Measurements from ENCODE around the gene KCNH4. TPM values are rescaled to one million over a fixed set of nuclear protein-coding genes. Genes with fewer than 3 reads are reported as not detected.

The KCNH4 gene
- total RNA-seq, 2 experiments from 2014 or later: not detected

- Histone ChIP-seq H3K9me3 (ENCODE audit: low read length) (no peaks in the 10 kb centered on the region), H3K4me1 (ENCODE audit: insufficient read depth, low read length, poor library complexity, severe bottlenecking) (no peaks in the 10 kb centered on the region), H3K79me2 (ENCODE audit: insufficient read depth, low read depth, low read length) (no peaks in the 10 kb centered on the region), H3K4me3 (ENCODE audit: low read depth, low read length, poor library complexity, severe bottlenecking) (no peak overlapping the region), H4K20me1 (ENCODE audit: insufficient read depth, low read length) (no peaks in the 10 kb centered on the region), H3K36me3 (ENCODE audit: insufficient read depth, low read length) (peaks cover 2% of the 10 kb centered on the region), H2AFZ (ENCODE audit: low read length) (no peak overlapping the region), H3K27ac (ENCODE audit: low read depth, low read length, poor library complexity, severe bottlenecking) (no peak overlapping the region), H3K9me2 (ENCODE audit: insufficient read depth, low read length) (no peaks in the 10 kb centered on the region), H3K4me2 (ENCODE audit: low read length) (no peak overlapping the region)
- intact Hi-C loops (cut with micrococcal nuclease; ENCODE audit: unreplicated experiment): loop anchor here (10.0 kb wide), 2 partner anchors 47 to 177 kb away; partner anchors contain the start of gene STAT5B
- no peak for DNase-seq (ENCODE audit: low spot score)
- ChIA-PET POLR2A (no interaction called here), CTCF (ENCODE audit: unreplicated experiment) (no interaction called here)
- BruUV-seq (replicated peaks): no TSS peak
- TF ChIP-seq CTCF (conservative IDR thresholded peaks at IDR 0.05; ENCODE audit: low read length) (no peak), EZH2phosphoT487 (IDR thresholded peaks at IDR 0.05; ENCODE audit: borderline replicate concordance, low read depth, low read length) (no peak)
These were observed 47.1 kb upstream of the KCNH4 start for GRCh38 chr17:42227849-42228700.

- Histone ChIP-seq H2AFZ (ENCODE audit: low read length) (no peak overlapping the region), H3K4me2 (ENCODE audit: low read length) (no peak overlapping the region), H3K4me3 (ENCODE audit: low read depth, low read length, poor library complexity, severe bottlenecking) (no peak overlapping the region), H3K9me2 (ENCODE audit: insufficient read depth, low read length) (no peaks in the 10 kb centered on the region), H4K20me1 (ENCODE audit: insufficient read depth, low read length) (no peaks in the 10 kb centered on the region), H3K4me1 (ENCODE audit: insufficient read depth, low read length, poor library complexity, severe bottlenecking) (no peaks in the 10 kb centered on the region), H3K79me2 (ENCODE audit: insufficient read depth, low read depth, low read length) (no peaks in the 10 kb centered on the region), H3K36me3 (ENCODE audit: insufficient read depth, low read length) (peaks cover 2% of the 10 kb centered on the region; the same call in 1 of the 2 replicates), H3K9me3 (ENCODE audit: low read length) (no peaks in the 10 kb centered on the region), H3K27ac (ENCODE audit: low read depth, low read length, poor library complexity, severe bottlenecking) (no peak overlapping the region)
- POLR2A ChIA-PET: interaction anchor here (0.5 kb wide), 1 partner anchor 22 kb away, joined by 3 read pairs; no protein-coding TSS in a partner anchor
- DNase-seq (ENCODE audit: low spot score): no peak
- TF ChIP-seq CTCF (conservative IDR thresholded peaks at IDR 0.05; ENCODE audit: low read length) (no peak), EZH2phosphoT487 (IDR thresholded peaks at IDR 0.05; ENCODE audit: borderline replicate concordance, low read depth, low read length) (no peak)
- no TSS peak for BruUV-seq (replicated peaks)
- intact Hi-C loops (cut with micrococcal nuclease; ENCODE audit: unreplicated experiment): loop anchor here (10.0 kb wide), 2 partner anchors 49 to 179 kb away; partner anchors contain the start of gene STAT5B
- CTCF ChIA-PET (ENCODE audit: unreplicated experiment): no interaction called here
These were observed 44.7 kb upstream of the KCNH4 start for GRCh38 chr17:42225646-42226045.

GRCh38 chr17:42224651-42225050, 43.7 kb upstream of the KCNH4 start:
- H3K4me3 ChIP-seq (ENCODE audit: low read depth, low read length, poor library complexity, severe bottlenecking): no peak overlapping the region
- H3K36me3 ChIP-seq (ENCODE audit: insufficient read depth, low read length): peaks cover 2% of the 10 kb centered on the region; the same call in 1 of the 2 replicates
- CTCF ChIA-PET (ENCODE audit: unreplicated experiment): no interaction called here
- H3K4me1 ChIP-seq (ENCODE audit: insufficient read depth, low read length, poor library complexity, severe bottlenecking): no peaks in the 10 kb centered on the region
- no peak overlapping the region for H3K4me2 ChIP-seq (ENCODE audit: low read length)
- POLR2A ChIA-PET: interaction anchor here (0.6 kb wide), 1 partner anchor 38 kb away, joined by 9 read pairs; no protein-coding TSS in a partner anchor
- no peaks in the 10 kb centered on the region for H3K79me2 ChIP-seq (ENCODE audit: insufficient read depth, low read depth, low read length)
- TF ChIP-seq EZH2phosphoT487 (IDR thresholded peaks at IDR 0.05; ENCODE audit: borderline replicate concordance, low read depth, low read length): no peak
- intact Hi-C loops (cut with micrococcal nuclease; ENCODE audit: unreplicated experiment): loop anchor here (10.0 kb wide), 2 partner anchors 50 to 180 kb away; partner anchors contain the start of gene STAT5B
- no peak overlapping the region for H3K27ac ChIP-seq (ENCODE audit: low read depth, low read length, poor library complexity, severe bottlenecking)
- no peaks in the 10 kb centered on the region for H4K20me1 ChIP-seq (ENCODE audit: insufficient read depth, low read length)
- BruUV-seq (replicated peaks): no TSS peak
- H3K9me2 ChIP-seq (ENCODE audit: insufficient read depth, low read length): no peaks in the 10 kb centered on the region
- H3K9me3 ChIP-seq (ENCODE audit: low read length): no peaks in the 10 kb centered on the region
- no peak overlapping the region for H2AFZ ChIP-seq (ENCODE audit: low read length)
- DNase-seq (ENCODE audit: low spot score): no peak

Data from OCI-LY7 (cell line).